NT2/D1 (cell line): ENCODE measurements around the gene CLCN6.

Experiments used
- DNase-seq: peaks from one replicate; pipeline ENCODE4 v3.0.0-alpha.2; 2011; ENCODE audit warnings: low read depth, low spot score
- H3K27me3 ChIP-seq: 2 replicates; pipeline ENCODE4 v1.6.0; 2011; ENCODE audit warnings: mild to moderate bottlenecking; ENCODE audit not compliant: insufficient read length, insufficient read depth
- H3K36me3 ChIP-seq: 2 replicates; pipeline ENCODE4 v1.6.1; 2011; ENCODE audit warnings: mild to moderate bottlenecking, low read length, mixed read lengths; ENCODE audit not compliant: insufficient read depth, insufficient read length
- H3K4me1 ChIP-seq: 2 replicates; pipeline ENCODE4 v1.5.1; 2011; ENCODE audit not compliant: insufficient read depth, insufficient read length
- H3K4me3 ChIP-seq: 2 replicates; pipeline ENCODE4 v1.5.1; 2011; ENCODE audit warnings: low read depth; ENCODE audit not compliant: insufficient read length
- H3K9ac ChIP-seq: 2 replicates; pipeline ENCODE4 v1.6.0; 2011; ENCODE audit warnings: low read depth; ENCODE audit not compliant: insufficient read length
- H3K9me3 ChIP-seq: 2 replicates; pipeline ENCODE4 v1.5.1; 2011; ENCODE audit warnings: mild to moderate bottlenecking, low read length; ENCODE audit not compliant: insufficient read depth
- SUZ12 ChIP-seq: IDR thresholded peaks from 2 replicates; pipeline ENCODE4 v1.6.1; 2011; ENCODE audit not compliant: insufficient read length, insufficient read depth; ENCODE audit errors: extremely low read depth
- YY1 ChIP-seq: IDR thresholded peaks from 2 replicates; pipeline ENCODE4 v1.6.1; 2011; ENCODE audit not compliant: insufficient read length, insufficient read depth
- ZNF274 ChIP-seq: IDR thresholded peaks from 2 replicates; pipeline ENCODE4 v1.6.1; 2011; ENCODE audit warnings: mild to moderate bottlenecking, low read depth, low read length

Gene CLCN6

GRCh38 chr1:11857164-11857851 lies 51.3 kb downstream of the CLCN6 start:
- no peak for TF ChIP-seq ZNF274
- Histone ChIP-seq H3K27me3 (peaks cover 42% of the 10 kb centered on the region), H3K4me3 (no peak overlapping the region), H3K36me3 (peaks cover 4% of the 10 kb centered on the region), H3K9me3 (no peaks in the 10 kb centered on the region), H3K9ac (no peak overlapping the region), H3K4me1 (no peaks in the 10 kb centered on the region)
- no peak for DNase-seq

DNA sequence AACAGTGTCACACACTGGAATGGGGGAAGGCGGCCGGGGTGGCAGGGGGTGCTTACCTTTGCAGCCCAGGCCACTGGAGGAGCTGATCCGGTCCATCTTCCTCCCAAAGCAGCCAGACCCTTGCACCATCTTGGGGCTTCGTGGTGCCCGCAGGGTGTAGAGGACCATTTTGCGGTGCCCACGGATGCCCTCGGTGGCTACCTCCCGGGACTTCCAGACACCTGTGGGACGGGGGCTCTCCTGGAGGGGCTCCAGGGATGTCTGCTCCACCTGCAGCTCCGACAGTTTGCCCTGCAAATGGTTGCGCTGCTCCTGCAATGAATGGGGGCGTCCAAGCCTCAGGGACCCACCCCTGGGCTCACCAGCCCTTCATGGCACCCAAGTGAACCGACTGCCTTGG lies 52.2 kb downstream of the CLCN6 start:
- Histone ChIP-seq H3K4me1 (no peaks in the 10 kb centered on the region), H3K36me3 (peaks cover 4% of the 10 kb centered on the region), H3K4me3 (no peak overlapping the region), H3K9ac (no peak overlapping the region), H3K27me3 (peaks cover 44% of the 10 kb centered on the region), H3K9me3 (no peaks in the 10 kb centered on the region)
- TF ChIP-seq YY1, result no peak
- TF ChIP-seq SUZ12, result no peak
- TF ChIP-seq ZNF274, result no peak
- DNase-seq, result no peak

DNA sequence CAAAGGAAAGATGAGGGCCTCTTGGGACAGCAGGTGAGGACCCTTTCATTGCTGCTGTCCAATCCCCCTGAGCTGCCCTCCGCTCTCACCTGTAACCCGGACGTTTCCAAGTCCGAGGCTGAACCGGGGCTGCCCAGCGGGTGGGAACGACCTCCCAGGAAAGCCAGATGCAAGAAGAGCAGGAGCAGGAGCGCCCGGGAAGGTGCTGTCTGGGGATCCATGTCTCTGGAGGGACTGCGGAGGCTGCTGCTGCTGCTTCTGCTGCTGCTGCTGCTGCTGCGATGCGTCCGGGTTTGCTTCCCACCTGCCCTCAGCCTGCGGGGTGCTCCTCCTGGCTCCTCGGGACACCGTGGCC lies 52.6 kb downstream of the CLCN6 start, which contains the start of gene NPPB:
NPPB (minus strand) TSS at position 333 of the 355 bp plus-strand sequence; CDS start at position 221, 112 bp downstream.
- TF ChIP-seq ZNF274, result no peak
- TF ChIP-seq SUZ12, result peak; percentile 22
- peaks cover 44% of the 10 kb centered on the region for H3K27me3 ChIP-seq
- no peaks in the 10 kb centered on the region for H3K4me1 ChIP-seq
- H3K36me3 ChIP-seq, result peaks cover 4% of the 10 kb centered on the region
- no peaks in the 10 kb centered on the region for H3K9me3 ChIP-seq
- peak within 1 kb of the TSS; percentile 11 for H3K4me3 ChIP-seq
- H3K9ac ChIP-seq, result peak within 1 kb of the TSS; percentile 32
- DNase-seq, result no peak

DNA sequence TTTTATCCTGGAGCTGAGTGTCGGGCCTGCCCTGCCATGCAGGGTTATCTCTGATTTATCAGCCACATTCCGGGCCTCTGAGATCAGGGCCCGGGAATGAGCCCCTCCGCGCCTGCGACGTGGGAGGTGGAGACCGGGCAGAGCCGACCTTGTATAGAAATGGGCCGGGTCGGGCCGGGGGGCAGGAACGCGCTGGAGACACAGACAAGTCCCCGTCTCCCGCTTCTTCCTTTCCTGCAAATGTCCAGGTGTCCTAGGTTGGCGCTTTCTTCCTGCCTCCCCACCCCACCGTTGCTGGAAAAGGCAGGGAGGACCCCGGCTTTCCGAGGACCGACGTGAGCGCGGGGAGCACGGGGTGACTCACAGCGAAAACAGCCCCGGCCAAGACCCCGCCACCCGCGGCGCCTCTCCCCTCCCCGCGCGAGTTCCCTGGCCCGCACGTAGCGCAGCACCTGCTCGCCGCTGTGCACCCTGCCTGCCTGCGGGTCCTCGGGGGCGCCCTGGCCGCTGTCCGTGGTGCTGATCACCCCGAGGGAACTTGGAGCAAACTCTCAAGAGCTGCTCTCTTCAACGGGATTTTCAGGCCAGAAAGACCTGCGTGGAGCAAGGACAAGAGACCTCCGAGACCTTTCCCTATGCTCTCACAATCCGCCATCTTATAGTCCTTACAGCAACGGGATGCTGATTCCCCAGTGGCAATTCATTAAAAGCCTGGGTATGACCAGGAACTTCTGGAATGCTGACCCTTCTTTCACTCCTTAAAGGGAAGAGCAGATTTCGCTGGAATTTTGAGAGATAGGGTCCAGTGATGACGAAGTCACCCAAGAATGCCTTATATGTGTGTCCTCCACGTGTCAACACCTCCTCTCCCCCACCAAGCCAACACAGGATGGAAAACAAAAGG lies 53.2 kb downstream of the CLCN6 start:
- H3K9me3 ChIP-seq, result no peaks in the 10 kb centered on the region
- peaks cover 44% of the 10 kb centered on the region for H3K27me3 ChIP-seq
- peaks cover 4% of the 10 kb centered on the region for H3K36me3 ChIP-seq
- no peak for TF ChIP-seq ZNF274
- peak; percentile 15 for TF ChIP-seq SUZ12
- TF ChIP-seq YY1, result no peak
- peak; percentile 51 for DNase-seq
- peak overlapping the region; percentile 11 for H3K4me3 ChIP-seq
- peak overlapping the region; percentile 32 for H3K9ac ChIP-seq
- H3K4me1 ChIP-seq, result no peaks in the 10 kb centered on the region

- Histone ChIP-seq H3K4me1 (no peaks in the 10 kb centered on the region), H3K4me3 (no peak overlapping the region), H3K36me3 (peaks cover 4% of the 10 kb centered on the region), H3K9me3 (no peaks in the 10 kb centered on the region), H3K27me3 (peaks cover 44% of the 10 kb centered on the region), H3K9ac (no peak overlapping the region)
- TF ChIP-seq ZNF274 (no peak), YY1 (no peak), SUZ12 (no peak)
- DNase-seq, result no peak
These were observed 54.1 kb downstream of the CLCN6 start for GRCh38 chr1:11860083-11860482.

- H3K4me3 ChIP-seq, result no peak overlapping the region
- no peak for DNase-seq
- no peaks in the 10 kb centered on the region for H3K4me1 ChIP-seq
- H3K36me3 ChIP-seq, result peaks cover 4% of the 10 kb centered on the region
- H3K9me3 ChIP-seq, result no peaks in the 10 kb centered on the region
- H3K9ac ChIP-seq, result no peak overlapping the region
- H3K27me3 ChIP-seq, result peaks cover 44% of the 10 kb centered on the region
- TF ChIP-seq YY1, result no peak
- no peak for TF ChIP-seq ZNF274
- TF ChIP-seq SUZ12, result no peak
These were observed 54.6 kb downstream of the CLCN6 start for GRCh38 chr1:11860587-11860986.

- Histone ChIP-seq H3K36me3 (no peaks in the 10 kb centered on the region), H3K9me3 (no peaks in the 10 kb centered on the region), H3K4me3 (no peak overlapping the region), H3K4me1 (no peaks in the 10 kb centered on the region), H3K9ac (no peak overlapping the region), H3K27me3 (peaks cover 39% of the 10 kb centered on the region)
- no peak for TF ChIP-seq SUZ12
- no peak for DNase-seq
These were observed 56.9 kb downstream of the CLCN6 start for GRCh38 chr1:11862890-11863289.
